ENCODE data around the gene STAG1.

DNA sequence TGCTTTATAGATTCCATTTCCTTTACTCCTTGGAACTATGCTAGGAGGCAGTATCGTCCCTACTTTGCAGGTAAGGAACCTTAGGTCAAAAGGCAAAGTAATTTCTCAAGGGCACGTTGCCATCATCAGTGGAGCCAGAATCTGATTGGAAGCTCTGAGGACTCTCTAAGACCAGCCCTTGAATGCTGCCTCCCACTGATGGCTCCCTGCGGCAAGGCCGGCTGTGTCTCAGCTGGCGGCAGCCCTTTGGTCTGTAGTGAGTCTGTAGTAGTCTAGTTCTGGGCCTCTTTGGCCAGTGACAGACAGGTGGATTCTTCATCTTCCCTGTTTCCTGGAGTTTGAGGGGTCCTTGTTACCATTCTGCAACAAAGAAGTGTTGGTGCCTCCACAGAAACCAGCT is 425.9 kb downstream of the STAG1 start:
- TF ChIP-seq JUN (IDR thresholded peaks at IDR 0.05) (no peak), KDM5A (IDR thresholded peaks at IDR 0.05) (no peak), MAFK (IDR thresholded peaks at IDR 0.05; ENCODE audit: partially characterized antibody) (no peak), POLR2AphosphoS2 (conservative IDR thresholded peaks at IDR 0.05; ENCODE audit: low read length) (no peak), RNF2 (IDR thresholded peaks at IDR 0.05; ENCODE audit: borderline replicate concordance, low read depth) (no peak), POLR2A (IDR thresholded peaks at IDR 0.05; ENCODE audit: low read length) (no peak), GATA3 (IDR thresholded peaks at IDR 0.05; ENCODE audit: borderline replicate concordance) (no peak)
- TF ChIP-seq, protein P1, sequence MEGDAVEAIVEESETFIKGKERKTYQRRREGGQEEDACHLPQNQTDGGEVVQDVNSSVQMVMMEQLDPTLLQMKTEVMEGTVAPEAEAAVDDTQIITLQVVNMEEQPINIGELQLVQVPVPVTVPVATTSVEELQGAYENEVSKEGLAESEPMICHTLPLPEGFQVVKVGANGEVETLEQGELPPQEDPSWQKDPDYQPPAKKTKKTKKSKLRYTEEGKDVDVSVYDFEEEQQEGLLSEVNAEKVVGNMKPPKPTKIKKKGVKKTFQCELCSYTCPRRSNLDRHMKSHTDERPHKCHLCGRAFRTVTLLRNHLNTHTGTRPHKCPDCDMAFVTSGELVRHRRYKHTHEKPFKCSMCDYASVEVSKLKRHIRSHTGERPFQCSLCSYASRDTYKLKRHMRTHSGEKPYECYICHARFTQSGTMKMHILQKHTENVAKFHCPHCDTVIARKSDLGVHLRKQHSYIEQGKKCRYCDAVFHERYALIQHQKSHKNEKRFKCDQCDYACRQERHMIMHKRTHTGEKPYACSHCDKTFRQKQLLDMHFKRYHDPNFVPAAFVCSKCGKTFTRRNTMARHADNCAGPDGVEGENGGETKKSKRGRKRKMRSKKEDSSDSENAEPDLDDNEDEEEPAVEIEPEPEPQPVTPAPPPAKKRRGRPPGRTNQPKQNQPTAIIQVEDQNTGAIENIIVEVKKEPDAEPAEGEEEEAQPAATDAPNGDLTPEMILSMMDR (IDR thresholded peaks at IDR 0.05), result no peak
- TF ChIP-seq, protein P2, sequence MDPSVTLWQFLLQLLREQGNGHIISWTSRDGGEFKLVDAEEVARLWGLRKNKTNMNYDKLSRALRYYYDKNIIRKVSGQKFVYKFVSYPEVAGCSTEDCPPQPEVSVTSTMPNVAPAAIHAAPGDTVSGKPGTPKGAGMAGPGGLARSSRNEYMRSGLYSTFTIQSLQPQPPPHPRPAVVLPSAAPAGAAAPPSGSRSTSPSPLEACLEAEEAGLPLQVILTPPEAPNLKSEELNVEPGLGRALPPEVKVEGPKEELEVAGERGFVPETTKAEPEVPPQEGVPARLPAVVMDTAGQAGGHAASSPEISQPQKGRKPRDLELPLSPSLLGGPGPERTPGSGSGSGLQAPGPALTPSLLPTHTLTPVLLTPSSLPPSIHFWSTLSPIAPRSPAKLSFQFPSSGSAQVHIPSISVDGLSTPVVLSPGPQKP (IDR thresholded peaks at IDR 0.05; ENCODE audit: low read depth, low read length), result no peak
- TF ChIP-seq, protein P3, sequence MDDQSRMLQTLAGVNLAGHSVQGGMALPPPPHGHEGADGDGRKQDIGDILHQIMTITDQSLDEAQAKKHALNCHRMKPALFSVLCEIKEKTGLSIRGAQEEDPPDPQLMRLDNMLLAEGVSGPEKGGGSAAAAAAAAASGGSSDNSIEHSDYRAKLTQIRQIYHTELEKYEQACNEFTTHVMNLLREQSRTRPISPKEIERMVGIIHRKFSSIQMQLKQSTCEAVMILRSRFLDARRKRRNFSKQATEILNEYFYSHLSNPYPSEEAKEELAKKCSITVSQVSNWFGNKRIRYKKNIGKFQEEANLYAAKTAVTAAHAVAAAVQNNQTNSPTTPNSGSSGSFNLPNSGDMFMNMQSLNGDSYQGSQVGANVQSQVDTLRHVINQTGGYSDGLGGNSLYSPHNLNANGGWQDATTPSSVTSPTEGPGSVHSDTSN (IDR thresholded peaks at IDR 0.05), result no peak
